HG02943 (cell line): ENCODE data around the gene BROX.
A peak's percentile ranks its signal among the peaks of the same experiment; 100 is the strongest.
"Not testable (repeated sequence)": the region's sequence is repeated elsewhere in the genome, so short reads cannot be mapped to it uniquely, and the experiment has no call there.

Experiments used
- ATAC-seq: cut with Tn5 transposase; IDR thresholded peaks from one replicate; pipeline ENCODE4 v1.9.1; 2021; ENCODE audit warnings: mild to moderate bottlenecking, low read depth, moderate library complexity; ENCODE audit not compliant: unreplicated experiment

Gene BROX, protein sequence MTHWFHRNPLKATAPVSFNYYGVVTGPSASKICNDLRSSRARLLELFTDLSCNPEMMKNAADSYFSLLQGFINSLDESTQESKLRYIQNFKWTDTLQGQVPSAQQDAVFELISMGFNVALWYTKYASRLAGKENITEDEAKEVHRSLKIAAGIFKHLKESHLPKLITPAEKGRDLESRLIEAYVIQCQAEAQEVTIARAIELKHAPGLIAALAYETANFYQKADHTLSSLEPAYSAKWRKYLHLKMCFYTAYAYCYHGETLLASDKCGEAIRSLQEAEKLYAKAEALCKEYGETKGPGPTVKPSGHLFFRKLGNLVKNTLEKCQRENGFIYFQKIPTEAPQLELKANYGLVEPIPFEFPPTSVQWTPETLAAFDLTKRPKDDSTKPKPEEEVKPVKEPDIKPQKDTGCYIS

DNA sequence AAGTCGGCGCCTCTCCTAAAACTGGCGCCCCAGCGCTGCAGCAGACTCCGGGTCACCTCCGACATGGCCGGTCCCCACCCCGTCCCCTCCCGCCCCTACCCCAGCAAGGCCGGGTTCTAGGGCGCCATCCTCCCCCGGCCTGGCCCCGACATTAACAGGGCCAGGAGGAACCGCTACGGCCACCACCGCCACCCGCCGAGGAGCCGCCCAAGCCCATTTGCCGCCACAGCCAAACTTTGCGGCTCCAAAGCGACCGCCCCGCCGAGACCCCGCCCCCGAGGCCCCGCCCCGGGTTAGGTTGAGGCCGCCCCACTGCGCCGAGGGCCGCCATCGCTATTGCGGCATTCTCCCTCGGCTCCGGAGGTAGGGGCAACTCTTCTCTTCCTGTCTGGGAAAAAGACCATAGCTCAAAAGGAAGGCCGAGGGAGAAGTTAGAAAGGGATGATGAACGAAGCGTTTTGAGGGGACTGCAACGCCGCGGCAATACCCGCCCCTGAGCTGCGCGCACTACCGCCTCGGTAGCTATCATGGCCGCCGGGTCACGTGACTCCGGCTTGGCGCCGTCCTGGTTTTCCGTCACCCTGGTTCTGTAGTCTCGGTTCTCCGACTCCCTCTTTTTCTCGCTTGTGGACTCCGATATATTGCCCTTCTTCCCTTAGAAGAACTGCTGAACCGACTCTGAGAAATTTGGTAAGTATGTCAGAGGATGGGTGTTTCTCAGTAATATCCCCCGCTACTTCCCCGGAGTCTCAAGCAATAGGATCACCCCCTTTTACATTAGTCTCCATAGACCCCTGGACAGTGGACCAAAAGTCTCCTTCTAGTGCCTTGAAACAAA, at the start of gene BROX, which contains the start of gene AIDA:
Gene BROX, plus strand, starts transcription at position 312 of the 838 bp plus-strand sequence. CDS start 3,136 bp downstream, outside the sequence.
Gene AIDA, minus strand, starts transcription at position 239 of the 838 bp plus-strand sequence. Its CDS starts 174 bp downstream, at position 65.
- peak; percentile 83 for ATAC-seq

DNA sequence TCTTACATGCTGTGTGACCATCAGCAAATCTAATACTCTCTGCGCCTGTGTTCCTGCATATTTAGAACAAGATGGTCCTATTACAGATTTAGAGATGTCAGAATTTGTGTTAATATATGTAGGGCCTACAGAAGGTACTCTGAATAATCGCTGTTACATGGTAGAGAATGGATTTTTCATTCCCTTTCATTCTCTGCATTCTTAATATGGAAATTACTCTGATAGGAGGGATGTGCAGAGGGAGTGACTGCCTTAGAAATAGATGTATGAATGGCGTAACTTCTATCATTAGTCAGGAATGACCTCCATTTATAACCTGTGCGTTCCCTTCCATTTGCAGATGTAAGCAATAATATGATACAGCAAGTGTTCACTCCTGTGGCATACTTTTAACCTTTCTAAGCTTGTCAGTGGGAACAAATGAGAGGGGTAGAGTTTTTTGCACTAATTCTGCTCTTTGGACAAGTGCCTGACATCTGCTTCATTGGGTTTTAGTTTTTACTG, 48.9 kb upstream of the BROX start:
- no peak for ATAC-seq

DNA sequence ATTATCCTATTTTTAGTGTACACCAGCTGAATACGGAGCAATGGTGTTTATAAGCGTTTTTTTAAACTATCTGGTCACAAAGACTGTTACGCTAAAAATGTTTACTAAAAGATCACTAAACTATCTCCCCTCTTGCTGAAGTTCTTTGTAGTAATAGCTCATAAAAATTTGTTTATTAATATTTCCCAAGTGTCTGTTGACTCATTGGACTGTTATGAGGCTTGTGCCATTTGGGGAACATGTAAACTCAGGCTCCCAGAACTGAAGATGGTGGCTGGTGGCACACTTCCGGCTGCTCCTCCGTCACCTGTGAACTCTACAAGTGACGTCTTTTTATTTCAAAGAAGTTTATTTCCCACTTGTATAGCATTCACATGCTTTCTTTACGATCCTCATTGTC, 46.4 kb upstream of the BROX start:
- no peak for ATAC-seq

DNA sequence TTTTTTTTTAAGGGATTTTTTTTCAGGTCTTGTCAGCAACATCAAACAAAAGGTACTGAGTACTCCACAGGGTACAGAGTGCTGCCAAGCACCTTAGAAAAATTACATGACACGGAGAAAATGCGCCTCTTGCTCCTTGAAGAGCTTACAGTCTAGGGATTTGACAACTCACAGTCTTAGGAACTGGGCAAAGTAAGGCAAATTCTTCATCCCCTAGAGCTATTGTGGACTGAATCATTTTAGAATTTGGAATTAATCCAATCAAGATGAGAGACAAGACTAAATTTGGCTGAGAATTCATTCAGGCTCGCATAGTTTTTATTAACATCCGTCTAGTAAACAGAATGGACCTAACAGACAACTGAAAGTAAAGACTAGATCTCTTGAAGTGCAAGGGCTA, 44.2 kb upstream of the BROX start:
- not testable (repeated sequence) for ATAC-seq

DNA sequence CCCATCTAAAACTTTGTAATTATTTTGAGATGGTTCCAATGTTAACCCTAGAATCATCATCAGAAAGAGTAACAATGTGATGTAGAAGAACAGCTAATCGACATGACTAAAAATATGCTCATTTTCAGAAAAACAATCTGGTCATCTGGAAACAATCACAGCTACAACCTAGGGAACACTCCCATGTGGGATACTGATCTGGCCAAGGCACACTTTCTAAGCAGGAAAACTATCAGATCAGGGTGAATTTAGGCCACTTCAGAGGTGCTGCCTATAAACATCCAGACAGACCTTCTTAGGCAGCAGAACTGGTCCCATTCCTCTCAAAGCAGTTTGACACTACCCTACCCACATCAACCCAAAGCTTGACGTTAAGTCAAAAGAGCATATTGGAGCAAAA, 43.3 kb upstream of the BROX start:
- not testable (repeated sequence) for ATAC-seq

DNA sequence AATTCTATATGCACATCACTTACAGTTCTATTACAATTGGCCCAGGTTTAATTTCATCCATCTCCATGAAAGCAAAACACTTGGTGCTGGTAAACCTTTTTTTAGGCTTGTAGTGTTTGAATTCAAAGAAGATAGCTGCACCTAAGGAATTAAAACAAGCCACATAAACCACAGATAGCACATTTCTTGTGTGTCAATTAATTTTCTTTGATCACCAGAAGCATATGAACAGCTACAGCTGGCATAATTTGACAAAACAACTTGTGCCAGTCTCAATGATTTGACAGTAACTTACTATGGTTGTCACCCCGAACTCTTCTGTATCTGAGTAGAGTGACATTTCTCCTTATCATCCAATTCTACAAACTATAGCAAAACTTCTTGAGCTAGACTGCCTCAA, 42.3 kb upstream of the BROX start:
- ATAC-seq, result no peak

DNA sequence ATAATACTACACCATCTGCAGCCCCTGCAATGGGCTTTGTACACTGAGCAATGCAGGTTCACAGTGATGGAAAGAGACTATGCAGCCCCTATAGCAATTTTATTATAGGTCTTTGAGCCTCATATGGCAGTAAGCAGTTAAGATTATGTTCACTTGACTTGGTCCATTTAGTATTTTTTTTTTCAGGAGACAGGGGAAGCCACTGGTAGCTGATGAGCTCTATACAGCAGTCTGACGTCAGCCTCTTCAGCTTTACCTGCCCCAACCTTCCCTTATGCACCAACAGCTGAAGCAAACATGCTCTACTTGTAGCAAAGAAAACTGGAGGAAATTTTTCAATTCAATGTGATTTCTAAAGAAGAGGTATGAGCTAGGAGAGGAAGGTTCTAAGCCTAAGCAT, 32.3 kb upstream of the BROX start:
- ATAC-seq, result no peak

DNA sequence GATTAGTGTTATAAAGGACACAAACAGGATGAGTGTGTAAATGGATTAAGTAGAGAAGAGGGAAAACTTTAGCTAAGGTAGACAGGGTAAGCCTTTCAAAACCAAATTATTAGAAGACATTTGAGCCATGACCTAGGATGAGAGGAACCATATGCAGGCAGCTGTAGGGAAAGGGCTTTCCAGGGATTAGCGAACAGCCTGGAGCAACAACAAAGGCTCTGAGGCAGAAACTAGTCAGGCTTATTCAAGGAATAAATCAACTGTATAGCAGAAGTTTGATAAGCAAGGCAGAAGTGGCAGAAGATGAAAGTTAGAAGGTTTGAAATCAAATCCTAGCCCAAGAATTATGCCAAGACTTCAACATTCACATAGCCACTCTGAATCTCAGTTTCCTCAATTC, 21.3 kb upstream of the BROX start:
- ATAC-seq, result no peak

DNA sequence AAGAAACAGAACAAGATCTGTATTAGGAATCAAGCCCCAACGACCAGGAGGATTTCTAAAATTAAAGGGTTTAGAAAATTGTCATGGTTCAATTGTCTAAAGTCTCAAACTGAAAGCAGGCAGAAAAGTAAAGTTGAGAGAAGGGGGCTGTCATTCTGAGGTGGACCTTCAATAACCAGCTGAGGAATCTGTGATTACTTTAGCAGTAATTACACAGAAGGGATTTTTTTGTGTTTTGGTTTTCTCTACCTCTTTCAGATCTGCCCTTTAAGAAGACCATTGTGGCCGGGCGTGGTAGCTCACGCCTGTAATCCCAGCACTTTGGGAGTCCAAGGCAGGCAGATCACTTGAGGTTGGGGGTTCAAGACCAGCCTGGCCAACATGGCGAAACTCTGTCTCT, 17.4 kb upstream of the BROX start:
- ATAC-seq, result no peak

DNA sequence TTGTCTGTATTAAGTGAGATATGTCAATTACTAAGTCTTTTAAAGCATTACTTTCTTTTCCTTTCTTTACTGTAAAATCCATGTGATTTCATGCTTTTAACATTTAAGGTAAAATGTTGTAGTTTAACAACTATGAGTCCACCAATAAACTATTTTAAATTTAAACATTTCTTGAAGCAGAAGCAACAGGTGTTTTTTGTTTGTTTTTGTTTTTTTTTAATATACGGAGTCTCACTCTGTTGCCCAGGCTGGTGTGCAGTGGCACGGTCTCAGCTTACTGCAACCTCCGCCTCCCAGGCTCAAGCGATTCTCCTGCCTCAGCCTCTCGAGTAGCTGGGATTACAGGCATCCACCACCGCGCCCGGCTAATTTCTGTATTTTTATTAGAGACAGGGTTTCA, 15.6 kb upstream of the BROX start:
- ATAC-seq, result no peak

DNA sequence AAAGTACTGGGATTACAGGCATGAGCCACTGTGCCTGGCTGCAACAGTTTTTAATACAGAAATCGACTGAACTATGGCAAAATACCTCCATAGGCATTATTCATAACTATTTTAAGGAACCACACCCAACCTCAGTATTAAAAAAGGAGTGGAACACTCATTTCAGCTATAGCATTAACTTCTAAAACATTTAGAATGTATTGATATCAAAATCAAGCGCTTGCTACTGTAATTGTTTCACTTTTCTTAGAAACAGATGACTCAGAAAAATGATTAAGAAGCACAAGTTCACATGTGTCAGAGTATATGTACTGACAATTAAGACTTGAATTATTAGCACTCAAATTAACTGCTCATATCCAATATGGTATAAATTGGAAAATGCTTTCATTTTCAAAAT, 15.2 kb upstream of the BROX start:
- ATAC-seq, result no peak

DNA sequence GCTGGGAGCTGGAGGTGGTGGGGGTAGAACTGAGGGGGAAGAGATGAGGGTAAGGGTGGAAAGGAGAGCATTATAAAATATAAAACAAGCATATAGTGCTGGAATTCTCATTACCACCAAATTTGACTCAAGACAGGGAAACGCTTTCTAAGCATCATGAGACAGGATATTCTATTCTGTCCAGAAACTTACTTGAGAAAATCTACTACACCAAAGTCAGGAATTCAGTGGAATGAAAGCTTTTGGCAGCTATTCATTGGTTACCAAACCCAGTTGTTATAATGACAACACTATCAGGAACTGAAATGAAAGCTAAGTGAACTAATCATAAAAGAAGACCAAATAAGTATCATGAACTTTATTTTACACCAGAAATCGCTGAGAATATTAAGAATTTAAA, 14.5 kb upstream of the BROX start:
- ATAC-seq, result no peak

DNA sequence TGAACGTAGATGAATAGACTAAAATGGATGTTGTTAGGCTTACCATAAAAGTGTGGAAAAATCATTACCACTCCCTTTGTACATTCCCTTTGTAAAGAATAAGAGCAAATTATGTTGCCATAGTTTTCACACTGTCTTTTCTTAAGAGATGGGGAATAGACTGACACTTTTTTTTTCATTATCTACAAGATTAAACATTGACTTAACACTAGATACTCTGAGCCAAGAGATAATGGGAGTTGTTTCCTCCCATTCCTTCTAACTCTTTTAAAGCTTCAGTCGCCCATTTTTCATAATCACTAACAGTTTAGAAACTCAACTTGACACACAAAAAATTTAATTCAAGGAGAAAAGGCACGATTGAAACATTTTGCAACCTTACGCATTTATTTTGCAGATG, 10.2 kb upstream of the BROX start:
- ATAC-seq, result no peak

DNA sequence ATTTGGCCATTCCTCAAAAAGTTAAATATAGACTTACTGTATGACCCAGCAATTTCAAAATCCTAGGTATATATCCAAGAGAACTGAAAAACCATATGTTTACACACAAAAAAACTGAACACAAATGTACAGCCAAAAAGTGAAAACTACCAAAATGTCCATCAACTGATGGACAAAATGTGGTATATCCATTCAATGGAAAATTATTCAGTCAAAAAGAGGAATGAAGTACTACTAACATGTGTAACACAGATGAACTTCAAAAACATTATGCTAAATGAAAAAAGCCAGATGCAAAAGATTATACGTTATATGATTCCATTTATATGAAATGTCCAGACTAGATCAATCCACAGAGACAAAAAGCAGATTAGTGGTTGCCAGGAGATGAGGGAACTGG, 8.1 kb upstream of the BROX start:
- ATAC-seq, result no peak

DNA sequence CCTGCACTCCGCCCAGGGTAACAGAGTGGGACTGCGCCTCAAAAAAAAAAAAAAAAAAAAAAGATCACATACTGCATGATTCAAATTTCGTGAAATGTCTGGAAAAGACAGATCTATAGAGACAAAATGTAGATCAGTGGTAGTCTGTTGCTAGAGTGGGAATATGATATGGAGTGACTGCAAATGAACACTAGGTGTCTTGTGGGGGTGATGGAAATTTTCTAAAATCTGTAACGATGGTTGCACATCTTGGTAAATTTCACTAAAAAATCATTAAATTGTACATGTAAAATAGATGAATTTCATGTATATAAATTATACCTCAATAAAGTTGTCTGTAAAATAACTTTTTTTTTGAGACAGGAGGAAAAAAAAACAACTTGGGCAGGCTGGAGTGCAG, 5.5 kb upstream of the BROX start:
- ATAC-seq, result no peak

DNA sequence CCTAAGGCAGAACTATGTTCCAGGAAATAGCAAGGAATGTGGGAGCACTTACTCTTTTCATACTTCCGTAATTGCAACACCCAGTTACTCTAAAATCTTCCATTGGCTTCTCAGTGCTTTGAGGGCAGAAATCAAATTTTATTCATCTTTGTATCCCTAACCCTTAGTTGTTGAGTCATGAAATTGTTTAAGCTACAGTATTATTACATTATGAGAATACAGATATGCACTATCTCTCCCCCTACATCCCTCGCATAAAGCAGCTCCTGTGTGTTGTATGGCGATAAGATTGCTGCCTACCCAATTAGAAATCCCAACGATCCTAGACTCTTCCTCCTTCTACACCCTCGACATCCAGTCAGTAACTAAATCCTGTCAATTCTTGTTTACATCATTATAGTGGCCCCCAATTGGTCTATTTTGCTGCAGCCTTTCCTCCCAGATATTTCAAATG, 2.6 kb upstream of the BROX start:
- ATAC-seq, result no peak

DNA sequence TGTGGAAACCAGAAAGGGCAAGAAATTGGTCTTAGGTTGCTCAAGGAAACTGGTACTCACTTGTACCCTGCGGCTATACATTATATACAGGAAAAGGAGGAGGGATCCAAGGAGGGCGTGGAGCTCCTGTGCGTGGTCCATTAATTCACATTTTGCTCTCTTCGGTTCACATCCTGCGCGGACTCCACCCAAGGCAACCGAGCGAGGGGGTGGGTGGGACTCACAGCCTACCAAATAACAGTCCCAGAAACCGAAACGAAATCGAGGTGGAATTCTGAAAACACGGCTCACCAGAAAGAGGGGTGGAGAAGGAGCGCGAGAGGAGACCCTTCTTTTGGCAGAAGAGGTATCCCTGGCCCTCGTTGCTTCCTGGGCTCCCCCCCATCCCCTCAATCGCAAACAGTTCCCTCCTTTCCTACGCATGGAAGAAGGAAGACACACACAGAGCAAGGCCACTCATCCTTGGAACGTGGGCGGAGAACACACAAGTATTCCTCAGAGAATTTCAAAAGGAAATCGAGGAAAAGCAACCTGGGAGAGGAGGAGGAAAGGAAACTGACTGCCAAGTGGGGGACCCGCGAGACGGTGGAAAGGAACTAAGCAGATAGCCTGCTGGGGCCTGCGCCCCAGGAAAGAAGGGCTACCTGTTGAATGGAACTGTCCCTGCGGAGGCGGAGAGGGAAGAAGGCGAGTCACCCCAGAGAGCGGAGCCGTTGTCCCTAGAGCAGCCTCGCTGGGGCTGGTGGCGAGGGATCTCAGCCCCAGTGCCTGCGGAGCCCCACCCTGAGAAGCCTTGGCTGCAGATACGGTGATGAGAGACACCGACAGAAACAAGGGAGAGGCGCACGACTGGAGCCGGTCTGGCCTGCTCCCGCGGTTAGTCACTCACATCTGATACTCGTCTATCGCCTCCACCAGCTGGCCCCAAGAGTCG, 778 bp upstream of the BROX start:
- ATAC-seq, result peak; percentile 26

DNA sequence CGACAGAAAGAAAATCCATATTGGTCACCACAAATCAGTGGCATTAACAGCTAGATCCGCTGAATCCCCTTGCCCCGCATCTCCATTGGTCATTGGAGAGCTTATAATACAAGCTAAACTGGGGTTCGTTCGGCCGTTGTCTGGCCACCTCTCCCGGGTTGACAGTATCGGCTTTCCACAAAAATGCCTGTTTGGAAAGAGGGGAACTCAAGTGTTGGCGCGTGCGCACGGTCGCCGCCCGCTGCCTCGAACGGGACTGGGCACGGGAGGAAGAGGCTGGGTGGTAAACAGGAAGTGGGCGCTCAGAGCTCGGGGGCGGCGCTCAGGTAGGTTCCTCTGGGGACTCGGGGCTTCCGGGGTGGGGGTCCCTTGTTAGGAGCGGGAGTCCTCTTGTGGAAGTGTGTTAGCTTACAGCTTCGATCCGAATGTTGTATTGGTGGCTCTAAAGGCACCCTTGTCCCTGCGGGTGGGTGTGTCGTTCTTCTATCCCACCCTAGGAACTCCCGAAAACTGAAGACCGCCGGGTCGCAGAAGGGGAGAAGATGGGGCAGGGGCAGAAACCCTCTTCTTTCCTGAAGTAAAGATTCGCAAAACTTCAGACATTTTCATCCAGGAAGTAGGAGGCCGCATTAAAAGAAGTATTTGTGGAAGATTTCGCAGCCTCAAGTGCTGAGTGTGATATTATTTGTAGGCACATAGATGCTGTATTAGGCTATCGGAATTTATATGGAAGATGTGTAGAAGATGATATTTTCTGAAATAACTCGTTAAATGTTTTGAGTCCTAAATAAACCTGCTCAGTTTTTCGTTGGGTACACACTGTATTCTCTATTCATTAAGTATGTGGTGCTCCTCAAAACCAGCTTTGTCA, 962 bp downstream of the BROX start:
- peak; percentile 55 for ATAC-seq

DNA sequence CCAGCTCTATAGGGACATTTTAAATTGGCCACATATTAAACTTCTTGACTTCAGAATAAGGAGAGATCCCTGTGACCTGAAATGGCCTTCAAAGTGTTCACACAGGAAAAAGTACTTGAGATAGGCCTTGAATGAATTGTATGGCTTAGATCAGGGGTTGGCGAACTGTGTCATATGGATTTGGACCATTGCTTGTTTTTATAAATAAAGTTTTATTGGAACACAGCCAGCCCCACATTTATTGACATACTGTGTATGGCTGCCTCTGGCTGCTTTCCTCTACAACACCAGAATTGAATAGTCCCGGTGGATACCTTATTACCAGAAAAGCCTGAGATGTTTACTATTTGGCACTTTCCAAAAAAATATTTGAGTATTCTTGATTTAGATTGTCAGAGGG, 4.0 kb downstream of the BROX start:
- no peak for ATAC-seq
